Stimulated activated naive CD4-positive, alpha-beta T cell treated with Interleukin-2 at 50 U/mL for 16 hours (primary cell): ENCODE data around the gene BDKRB2.

Source experiments
- DNase-seq: peaks from one replicate; lab custom pipeline; 2025; lab: John Stamatoyannopoulos, UW

The BDKRB2 gene

DNA sequence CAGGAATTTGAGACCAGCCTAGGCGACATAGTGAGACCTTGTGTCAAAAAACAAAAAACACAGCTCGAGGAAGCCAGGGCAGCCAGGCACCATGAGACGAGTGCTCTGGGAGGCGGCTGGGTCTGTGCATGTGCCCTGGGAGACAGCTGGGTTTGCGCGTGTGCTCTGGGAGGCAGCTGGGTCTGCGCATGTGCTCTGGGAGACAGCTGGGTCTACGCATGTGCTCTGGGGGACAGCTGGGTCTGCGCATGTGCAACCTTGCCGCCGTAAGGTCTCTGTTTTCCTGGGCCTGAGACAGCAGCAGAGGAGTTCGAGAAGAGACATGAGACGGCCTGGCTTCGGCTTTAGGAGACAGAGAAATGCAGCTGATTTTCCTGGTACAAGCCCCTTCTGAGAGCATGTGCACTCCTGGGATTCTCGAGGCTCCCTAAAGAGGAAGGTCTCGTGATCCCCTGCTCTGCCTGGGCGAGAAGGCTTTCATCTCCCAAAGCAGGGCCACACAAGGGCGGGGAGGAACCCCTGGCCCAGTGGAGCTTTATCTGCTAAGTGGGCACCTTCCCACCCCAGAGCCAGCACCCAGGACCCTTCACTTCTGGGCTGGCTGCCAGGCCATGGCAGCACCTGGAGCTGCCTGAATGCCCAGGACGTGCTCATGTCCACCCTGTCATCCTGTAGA is 47.8 kb downstream of the BDKRB2 start:
- DNase-seq: no peak

DNA sequence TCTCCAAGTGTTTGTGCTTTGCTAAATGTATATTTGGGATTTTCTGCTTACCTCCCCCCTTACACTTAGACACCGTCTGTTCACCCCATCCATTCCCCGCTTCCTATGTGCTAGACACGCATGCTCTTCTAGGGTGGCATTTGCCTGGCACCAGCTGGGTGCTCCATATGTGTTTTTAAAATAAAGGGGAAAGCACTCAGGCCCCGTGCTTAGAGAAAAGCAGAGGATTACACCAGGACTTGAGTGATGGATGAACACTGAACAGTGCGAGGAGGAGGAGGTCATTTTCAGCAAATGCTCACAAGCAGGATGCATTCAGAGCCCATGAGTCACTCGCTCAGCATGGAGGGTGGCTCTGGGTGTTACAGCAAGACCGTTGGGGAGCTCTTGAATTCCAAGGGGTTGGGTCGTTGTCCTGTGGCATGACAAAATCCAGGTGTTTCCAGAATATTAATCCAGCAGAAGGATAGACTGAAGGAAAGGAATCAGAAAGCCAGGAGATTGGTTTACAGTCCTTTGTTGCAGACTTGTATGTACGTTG is 48.4 kb downstream of the BDKRB2 start:
- DNase-seq: no peak

DNA sequence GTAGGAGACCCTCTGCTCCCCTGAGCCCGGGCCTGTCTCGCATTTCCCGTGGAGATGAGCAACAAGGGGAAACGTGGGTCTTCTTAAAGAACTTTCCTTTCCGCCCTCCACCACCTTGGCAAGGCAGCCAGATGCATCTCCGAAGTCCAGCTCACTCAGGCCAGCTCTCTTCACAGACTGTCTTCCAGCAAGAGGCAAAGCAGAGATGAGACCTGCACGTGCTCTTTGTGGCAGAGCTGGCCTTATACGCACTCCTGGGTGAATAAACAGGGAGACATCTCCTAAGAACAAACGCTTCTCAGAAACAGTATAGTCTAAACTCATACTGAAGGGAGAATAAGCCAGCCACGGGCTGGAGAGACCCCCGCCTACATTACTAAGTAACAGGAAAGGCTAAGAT is 50.0 kb downstream of the BDKRB2 start:
- no peak for DNase-seq

DNA sequence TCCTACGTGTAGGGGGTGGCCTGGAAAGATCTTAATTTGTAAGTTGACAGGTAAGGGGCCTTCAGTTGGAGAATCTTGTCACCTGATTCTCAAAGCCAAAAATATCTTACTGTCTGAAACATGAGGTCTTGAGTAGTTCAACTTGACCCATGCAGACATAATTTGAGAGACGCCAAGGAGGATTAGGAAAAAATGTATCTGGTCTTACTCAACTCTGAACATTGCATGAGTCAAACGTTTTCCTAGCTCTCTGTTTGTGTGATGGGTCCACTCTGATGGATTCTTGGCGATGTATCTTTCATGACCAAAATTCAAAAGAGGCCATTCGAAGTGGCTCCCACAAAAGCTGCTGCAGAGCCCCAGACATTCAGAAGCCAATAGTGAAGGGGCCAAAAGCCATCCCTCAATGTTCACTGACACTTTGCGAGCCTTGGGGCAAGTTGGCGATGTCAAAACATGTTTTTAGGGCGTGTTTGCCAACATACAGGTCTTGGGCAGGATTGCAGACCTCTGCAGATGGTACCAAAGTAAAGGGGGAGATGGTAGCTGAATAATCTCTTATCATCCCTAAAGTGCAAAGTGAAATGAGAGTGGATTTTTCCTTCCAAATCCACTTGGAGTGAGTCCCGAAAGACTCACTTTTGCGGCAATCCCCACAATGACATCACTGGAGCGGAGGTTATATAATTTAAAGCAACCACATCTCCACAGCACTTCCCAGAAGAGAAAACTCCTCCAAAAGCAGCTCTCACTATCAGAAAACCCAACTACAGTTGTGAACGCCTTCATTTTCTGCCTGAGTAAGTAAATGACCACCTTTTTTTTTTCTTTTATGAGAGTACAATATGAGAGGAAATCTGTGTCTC is 51.1 kb downstream of the BDKRB2 start, which contains the start of gene BDKRB1:
Gene BDKRB1, plus strand, starts transcription at position 710 of the 866 bp plus-strand sequence. CDS start 7,473 bp downstream, outside the sequence.
- no peak for DNase-seq

- DNase-seq: no peak
These were observed 51.8 kb downstream of the BDKRB2 start for GRCh38 chr14:96256407-96256806.

GRCh38 chr14:96257056-96257455 is 52.4 kb downstream of the BDKRB2 start:
- no peak for DNase-seq

- DNase-seq: no peak
These were observed 53.3 kb downstream of the BDKRB2 start for GRCh38 chr14:96257900-96258299.

- no peak for DNase-seq
These were observed 55.7 kb downstream of the BDKRB2 start for GRCh38 chr14:96260341-96260821.

DNA sequence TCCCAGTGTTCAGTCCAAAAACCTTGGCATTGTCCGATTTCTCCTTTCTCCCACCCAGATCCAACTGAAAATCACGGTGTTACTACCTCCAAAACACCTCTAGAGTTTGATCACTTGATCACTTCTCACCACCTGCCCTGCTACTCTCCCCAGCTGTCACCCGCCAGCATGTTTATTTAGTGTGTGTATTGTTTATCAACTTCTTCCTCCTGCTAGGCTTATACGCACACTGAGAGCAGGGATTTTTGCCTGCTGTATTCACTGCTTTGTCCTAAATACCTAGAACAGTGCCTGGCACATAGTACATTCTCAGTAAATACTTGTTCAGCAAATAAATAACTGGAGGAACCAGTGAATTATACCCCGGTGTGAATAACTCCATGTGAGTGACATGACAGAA is 56.4 kb downstream of the BDKRB2 start:
- no peak for DNase-seq

GRCh38 chr14:96261772-96262655 is 57.4 kb downstream of the BDKRB2 start:
- no peak for DNase-seq

- DNase-seq: no peak
These were observed 58.9 kb downstream of the BDKRB2 start for GRCh38 chr14:96263347-96264199.

- DNase-seq: no peak
These were observed 59.5 kb downstream of the BDKRB2 start for GRCh38 chr14:96264200-96264553.

GRCh38 chr14:96264853-96265252 is 60.2 kb downstream of the BDKRB2 start:
- DNase-seq: no peak

GRCh38 chr14:96265383-96266095 is 60.9 kb downstream of the BDKRB2 start:
- DNase-seq: no peak

DNA sequence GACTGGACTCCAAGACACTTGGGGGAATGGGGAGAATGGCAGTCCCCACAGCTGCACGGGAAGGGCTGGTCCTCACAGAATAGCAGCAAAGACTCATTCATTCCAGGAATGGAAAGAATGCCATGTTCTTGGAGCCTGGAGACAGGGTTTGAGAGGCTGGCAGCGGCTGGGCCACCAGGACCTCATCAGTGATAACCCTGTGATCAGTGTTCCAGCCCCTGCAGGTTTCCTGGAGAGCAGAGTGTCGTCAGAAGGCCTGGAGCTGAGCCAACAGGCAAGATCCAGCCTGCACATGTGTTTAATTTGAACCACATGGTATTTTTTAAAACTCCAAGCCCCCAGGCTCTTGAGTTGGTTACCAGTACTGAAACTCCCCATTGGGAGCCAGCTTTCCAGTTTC is 62.7 kb downstream of the BDKRB2 start:
- no peak for DNase-seq

DNA sequence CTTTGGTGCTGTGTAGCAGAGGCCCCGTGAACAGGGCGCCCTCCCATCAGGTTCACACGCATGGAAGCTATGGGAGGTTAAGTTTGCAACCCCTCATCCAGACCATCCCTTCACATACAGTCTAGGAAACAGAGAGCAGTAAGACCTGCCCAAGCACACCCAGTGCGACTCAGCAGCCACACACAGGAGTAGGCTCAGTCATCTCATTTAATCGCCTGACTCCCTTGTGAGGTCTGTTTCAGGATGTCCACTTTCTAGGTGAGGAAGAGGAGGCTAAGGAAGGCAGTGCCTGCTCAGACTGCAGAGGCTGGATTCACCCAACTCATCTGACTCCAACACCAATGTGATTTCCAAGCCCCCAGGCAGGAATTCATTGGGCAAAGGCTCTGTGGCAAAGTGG is 63.3 kb downstream of the BDKRB2 start:
- no peak for DNase-seq

DNA sequence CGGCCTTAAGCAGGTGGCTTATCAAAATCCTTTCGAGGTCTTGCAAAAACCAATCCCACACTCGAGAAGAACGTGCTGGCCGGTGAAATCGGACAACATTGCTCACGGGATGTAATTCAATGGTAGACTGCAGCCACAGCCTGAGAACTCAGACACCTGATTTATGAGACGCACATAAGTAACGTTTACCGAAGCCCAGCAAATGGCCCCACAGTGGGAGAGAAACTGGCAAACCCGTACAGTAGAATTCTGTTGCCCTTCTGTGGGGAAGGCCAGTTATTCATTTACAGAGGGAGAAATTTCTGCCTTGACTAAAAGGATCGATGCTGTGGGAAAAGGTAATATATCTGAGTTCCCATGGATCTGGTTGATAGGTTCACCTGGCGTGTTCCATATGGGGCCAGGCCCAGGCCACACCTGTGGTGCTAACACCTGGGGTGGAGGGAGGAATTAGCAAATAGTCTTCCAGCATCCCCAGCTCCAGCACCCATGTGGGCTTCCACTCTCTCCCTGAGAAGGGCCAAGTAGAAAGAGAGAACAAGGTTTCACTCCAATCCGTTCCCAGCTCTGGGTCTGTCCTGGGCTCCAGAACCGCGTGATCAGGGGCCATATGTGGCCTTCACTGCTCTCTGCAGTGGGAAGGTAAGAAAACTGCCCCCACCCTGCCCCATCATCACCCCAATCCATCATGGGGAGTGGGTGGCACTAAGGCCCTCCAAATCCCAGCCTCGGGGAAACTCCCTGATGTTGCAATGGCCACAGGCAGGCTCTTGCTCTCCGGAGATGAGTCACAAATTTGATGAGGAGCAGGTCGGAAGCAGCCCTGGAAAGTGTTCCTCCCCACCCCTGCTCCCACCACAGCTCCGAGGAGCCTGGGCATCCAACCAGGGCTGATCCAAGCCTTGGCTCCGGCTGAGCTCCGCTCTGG is 64.1 kb downstream of the BDKRB2 start:
- DNase-seq: no peak

DNA sequence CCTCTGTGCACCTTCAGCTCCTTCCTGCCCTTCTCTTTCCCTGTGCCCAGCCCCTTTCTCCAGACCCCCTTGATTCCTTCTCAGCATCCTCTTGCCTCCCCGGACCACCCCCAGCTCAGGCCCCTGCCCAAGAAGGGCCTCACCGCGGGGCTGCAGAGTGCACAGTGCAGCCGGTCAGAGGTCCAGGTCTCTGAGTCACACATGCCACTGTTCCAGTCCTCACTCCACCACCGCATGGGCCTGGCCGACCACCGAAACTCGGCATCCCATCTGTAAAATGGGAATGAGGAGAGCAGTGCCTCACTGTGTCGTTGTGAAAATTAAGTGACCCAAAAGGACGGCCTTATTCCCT is 64.7 kb downstream of the BDKRB2 start:
- no peak for DNase-seq
